Measurements from ENCODE around the gene EML4.
A peak's percentile ranks its signal among the peaks of the same experiment; 100 is the strongest.

Gene EML4

DNA sequence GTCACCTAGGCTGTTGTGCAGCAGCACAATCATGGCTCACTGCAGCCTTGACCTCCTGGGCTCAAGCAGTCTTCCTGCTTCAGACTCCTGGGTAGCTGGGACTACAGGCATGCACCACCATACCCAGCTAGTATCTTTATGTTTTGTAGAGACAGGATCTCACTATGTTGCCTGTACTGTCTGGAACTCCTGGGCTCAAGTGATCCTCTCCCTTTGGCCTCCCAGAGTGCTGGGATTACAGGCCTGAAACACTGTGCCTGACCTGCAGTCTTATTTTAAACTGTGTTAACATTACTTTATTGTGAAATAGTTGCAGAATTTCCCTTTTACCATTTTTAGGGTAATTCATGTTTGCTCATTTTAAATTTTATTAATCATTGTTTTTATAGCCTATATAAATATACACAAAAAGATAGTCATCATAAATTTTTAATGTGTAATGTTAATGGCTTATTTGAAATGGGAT, 24.6 kb downstream of the EML4 start:
- peaks cover 88% of the 10 kb centered on the region for H3K4me1 Mint-ChIP-seq (ENCODE audit: low read depth)
- peaks cover 14% of the 10 kb centered on the region for H3K36me3 Mint-ChIP-seq (ENCODE audit: low read depth)
- H3K27ac Mint-ChIP-seq = no peak overlapping the region
- H3K9me3 Mint-ChIP-seq = no peaks in the 10 kb centered on the region
- H3K4me3 Mint-ChIP-seq = no peak overlapping the region
- H3K27me3 Mint-ChIP-seq = no peaks in the 10 kb centered on the region

DNA sequence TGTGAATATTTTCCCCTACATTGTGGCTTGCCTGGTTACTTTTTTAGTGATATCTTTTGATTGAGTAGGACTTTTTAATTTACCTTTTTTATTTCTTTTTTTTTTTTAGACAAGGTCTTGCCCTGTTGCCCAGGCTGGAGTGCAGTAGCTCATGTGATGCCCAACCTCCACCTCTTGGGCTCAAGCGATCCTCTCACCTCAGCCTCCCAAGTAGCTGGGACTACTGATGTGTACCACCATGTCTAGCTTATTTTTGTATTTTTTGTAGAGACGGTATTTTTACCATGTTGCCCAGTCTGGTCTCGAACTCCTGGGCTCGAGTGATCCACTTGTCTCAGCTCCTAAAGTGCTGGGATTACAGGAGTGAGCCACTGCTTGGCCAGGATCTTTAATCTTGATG, 25.3 kb downstream of the EML4 start:
- H3K27ac Mint-ChIP-seq = no peak overlapping the region
- H3K36me3 Mint-ChIP-seq (ENCODE audit: low read depth) = peaks cover 21% of the 10 kb centered on the region
- H3K9me3 Mint-ChIP-seq = peaks cover 3% of the 10 kb centered on the region
- peaks cover 88% of the 10 kb centered on the region for H3K4me1 Mint-ChIP-seq (ENCODE audit: low read depth)
- H3K4me3 Mint-ChIP-seq = no peak overlapping the region
- H3K27me3 Mint-ChIP-seq = no peaks in the 10 kb centered on the region

DNA sequence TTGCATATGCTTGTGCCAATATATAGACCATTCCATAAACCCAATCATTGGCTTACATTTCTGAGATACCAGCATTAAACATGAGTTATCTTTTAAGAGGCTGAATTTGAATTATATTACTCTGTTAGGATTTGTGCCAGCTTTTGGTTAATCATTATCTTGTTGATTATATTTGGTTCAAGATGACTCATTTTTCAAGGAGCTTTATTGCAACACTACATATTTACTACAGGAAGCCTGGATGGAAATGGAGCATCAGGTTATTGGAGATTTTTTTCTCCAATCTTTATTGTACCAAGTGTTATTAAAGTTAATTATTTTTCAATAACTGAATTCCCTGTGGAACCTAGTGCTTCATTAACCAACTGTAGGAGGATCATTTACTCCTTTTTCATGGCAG, 26.4 kb downstream of the EML4 start:
- Mint-ChIP-seq H3K9me3 (peaks cover 5% of the 10 kb centered on the region), H3K27ac (no peak overlapping the region), H3K4me3 (no peak overlapping the region), H3K27me3 (no peaks in the 10 kb centered on the region), H3K4me1 (ENCODE audit: low read depth) (peaks cover 86% of the 10 kb centered on the region), H3K36me3 (ENCODE audit: low read depth) (peaks cover 20% of the 10 kb centered on the region)

DNA sequence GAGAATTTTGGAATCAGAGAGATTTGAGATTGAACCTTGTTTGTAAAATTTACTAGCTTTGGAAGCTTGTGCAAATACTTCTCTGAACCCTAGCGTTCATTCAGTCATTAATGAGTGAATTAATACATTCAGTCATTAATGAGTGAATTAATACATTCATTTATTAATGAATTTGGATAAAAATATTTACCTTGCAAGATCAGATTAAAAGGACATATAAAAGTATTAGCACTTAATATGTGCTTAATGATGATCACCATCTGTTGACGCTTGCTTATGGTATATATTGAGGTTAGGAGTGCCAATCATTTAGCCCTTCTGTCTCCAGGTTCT, 26.9 kb downstream of the EML4 start:
- Mint-ChIP-seq H3K4me1 (ENCODE audit: low read depth) (peaks cover 85% of the 10 kb centered on the region), H3K36me3 (ENCODE audit: low read depth) (peaks cover 20% of the 10 kb centered on the region), H3K4me3 (no peak overlapping the region), H3K27me3 (no peaks in the 10 kb centered on the region), H3K27ac (no peak overlapping the region), H3K9me3 (peaks cover 5% of the 10 kb centered on the region)

DNA sequence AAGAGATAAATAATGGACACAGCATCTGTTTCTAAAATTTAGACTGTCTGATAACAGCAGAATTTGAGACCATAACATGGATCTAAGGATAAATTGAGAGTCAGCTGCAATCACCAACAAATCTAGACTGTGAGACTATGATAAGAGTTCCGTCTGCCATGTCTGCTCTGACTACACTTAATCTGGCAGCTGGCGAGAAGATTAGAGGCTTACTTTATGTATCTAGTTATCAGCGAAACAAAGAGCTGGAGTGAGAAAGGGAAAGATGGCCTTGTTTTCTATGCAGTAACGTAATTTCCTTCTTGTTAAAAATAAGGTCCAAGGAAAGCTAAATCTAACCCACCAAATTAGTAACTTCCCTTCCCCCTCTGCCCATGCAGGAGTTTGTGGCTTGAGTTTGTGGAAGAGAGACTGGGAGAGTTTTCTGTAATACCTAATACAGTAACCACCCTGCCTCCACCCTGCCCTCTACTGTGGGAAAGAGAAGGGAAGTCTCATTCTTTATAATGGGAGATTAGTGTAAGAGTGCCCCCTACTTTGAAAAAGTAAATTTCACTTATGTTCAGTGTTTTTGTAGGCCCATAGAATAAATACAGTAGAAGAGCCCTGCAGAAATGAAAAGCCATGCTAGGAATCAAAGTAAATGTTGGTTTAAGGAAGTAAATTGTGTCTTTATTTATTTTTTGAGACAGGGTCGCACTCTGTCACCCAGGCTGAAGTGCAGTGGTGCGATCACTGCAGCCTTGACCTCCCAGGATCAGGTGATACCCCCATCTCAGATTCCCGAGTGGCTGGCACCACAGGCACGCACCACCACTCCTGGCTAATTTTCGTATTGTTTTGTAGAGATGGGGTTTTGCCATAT, 27.5 kb downstream of the EML4 start:
- no peaks in the 10 kb centered on the region for H3K27me3 Mint-ChIP-seq
- H3K9me3 Mint-ChIP-seq = peaks cover 5% of the 10 kb centered on the region
- H3K27ac Mint-ChIP-seq = no peak overlapping the region
- H3K4me3 Mint-ChIP-seq = no peak overlapping the region
- H3K4me1 Mint-ChIP-seq (ENCODE audit: low read depth) = peaks cover 82% of the 10 kb centered on the region
- peaks cover 17% of the 10 kb centered on the region for H3K36me3 Mint-ChIP-seq (ENCODE audit: low read depth)

DNA sequence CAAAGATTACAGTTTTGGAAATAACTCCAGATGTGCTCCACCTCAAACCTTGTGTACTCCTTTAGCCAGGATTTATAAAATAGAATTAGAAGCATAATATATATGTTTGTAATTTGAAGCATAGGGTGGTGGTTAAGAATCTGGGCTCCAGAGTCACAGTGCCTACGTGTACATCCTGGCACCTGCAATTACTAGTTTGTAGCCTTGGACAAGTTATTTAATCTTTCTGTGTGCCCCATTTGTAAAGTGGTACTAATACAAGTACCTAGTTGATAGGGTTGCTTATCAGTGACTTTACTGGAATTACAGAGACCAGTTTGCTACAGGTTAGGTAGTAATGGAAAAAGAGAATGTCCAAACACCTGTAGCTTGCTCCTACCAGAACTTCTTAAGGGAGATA, 28.6 kb downstream of the EML4 start:
- Mint-ChIP-seq H3K36me3 (ENCODE audit: low read depth) (peaks cover 17% of the 10 kb centered on the region), H3K27ac (peak overlapping the region; percentile 15), H3K27me3 (no peaks in the 10 kb centered on the region), H3K4me1 (ENCODE audit: low read depth) (peaks cover 73% of the 10 kb centered on the region), H3K4me3 (peak overlapping the region; percentile 7), H3K9me3 (peaks cover 5% of the 10 kb centered on the region)

DNA sequence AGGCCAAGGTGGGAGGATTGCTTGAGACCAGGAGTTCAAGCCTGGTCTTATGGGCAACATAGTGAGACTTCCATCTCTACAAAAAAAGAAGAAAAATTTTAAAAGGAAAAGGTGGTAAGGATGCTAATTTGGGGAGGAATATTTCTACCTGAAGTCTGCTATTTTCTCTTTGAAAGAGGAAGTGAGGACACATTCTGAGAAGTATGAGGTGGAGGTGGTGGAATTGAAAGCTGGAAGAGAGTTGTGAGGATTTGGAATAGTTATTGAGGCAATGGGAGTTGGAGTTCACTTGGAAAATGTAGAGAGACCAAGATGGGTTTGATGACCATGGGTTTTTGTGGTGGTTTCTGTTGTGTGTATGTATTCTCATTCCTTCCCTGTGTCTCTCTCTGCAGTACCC, 29.3 kb downstream of the EML4 start:
- Mint-ChIP-seq H3K9me3 (peaks cover 5% of the 10 kb centered on the region), H3K27me3 (no peaks in the 10 kb centered on the region), H3K36me3 (ENCODE audit: low read depth) (peaks cover 17% of the 10 kb centered on the region), H3K4me1 (ENCODE audit: low read depth) (peaks cover 70% of the 10 kb centered on the region), H3K27ac (peak overlapping the region; percentile 72), H3K4me3 (no peak overlapping the region)

DNA sequence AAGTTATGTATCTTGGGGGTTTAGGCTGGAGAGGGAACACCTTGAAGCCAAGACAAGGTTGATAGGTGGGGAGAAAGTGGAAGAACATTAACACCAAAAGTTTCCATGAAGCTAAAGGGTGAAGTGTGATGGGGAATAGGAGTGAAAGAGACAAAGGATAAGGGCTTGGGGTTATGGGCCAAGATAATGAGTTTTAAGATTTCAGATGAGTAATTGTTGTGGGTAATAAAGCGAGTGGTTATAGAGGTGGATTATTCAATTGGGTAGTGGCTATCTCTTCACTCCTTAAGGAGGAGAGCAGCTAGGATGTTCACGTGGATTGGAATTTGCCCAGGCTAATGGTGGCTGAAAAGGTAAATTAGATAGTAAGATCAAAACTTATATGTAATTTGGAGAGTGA, 29.8 kb downstream of the EML4 start:
- Mint-ChIP-seq H3K9me3 (peaks cover 5% of the 10 kb centered on the region), H3K27ac (peak overlapping the region; percentile 72), H3K4me1 (ENCODE audit: low read depth) (peaks cover 66% of the 10 kb centered on the region), H3K4me3 (no peak overlapping the region), H3K27me3 (no peaks in the 10 kb centered on the region), H3K36me3 (ENCODE audit: low read depth) (peaks cover 17% of the 10 kb centered on the region)

DNA sequence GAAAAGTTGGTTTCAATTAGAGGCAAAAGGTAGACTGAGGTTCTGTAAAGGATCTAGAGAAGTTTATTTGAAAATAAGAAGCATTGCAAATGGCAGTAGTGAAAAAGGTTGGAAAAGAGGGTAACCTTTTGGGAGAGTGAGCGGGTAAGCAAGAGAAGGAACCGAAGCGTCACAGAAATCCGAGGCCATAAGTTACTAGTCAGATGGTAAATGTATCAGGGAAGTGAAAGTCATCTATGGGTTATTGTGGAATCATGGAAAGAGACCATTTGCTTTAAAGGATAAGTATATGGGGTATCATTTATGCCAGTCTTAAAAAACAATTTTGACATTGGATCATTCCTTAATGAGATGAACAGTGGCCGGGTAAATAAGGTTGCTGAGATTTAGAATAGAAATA, 30.5 kb downstream of the EML4 start:
- Mint-ChIP-seq H3K4me1 (ENCODE audit: low read depth) (peaks cover 65% of the 10 kb centered on the region), H3K9me3 (peaks cover 5% of the 10 kb centered on the region)

DNA sequence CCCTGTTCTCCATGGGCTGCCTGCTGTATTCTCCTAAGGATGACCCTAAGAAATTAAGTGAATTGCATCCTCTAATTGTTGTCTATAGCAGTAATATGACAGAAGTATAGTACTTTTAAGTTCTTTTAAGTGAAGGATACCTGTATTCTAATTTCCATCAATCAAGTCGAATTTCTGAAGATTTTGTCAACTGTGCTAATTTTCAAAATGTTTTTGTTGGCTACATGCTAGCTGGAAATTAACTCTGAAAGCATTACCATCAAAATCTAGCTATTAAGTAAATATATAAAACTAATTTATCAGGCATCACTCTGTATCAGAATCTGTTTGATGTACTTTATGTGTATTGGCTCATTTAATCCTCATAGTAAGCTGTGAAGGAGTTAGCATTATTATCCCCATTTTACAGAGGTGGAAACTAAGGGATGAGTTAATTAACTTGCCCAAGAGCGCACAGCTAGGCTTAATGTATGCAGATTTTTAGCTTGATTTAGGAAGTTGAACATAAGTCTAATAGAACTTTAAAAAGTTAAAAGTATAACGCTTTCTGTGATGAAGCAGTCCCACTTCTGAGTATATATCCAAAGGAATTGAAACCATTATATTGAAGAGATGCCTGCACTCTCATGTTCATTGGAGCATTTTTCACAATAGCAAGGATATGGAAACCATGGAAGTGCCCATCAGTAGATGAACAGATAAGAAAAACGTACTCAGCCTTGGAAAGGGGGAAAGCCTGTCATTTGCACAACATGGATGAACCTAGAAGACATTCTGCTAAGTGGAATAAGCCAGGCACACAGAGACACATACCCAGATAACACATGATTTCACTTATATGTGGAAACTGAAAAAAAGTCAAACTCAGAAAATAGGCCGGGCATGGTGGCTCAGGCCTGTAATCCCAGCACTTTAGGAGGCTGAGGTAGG, 32.0 kb downstream of the EML4 start:
- peaks cover 17% of the 10 kb centered on the region for H3K36me3 Mint-ChIP-seq (ENCODE audit: low read depth)

More for the DNA sequence above, 30.5 kb downstream of the EML4 start:
- H3K27ac Mint-ChIP-seq = no peak overlapping the region
- no peak overlapping the region for H3K4me3 Mint-ChIP-seq
- H3K36me3 Mint-ChIP-seq (ENCODE audit: low read depth) = peaks cover 17% of the 10 kb centered on the region
- H3K27me3 Mint-ChIP-seq = no peaks in the 10 kb centered on the region

DNA sequence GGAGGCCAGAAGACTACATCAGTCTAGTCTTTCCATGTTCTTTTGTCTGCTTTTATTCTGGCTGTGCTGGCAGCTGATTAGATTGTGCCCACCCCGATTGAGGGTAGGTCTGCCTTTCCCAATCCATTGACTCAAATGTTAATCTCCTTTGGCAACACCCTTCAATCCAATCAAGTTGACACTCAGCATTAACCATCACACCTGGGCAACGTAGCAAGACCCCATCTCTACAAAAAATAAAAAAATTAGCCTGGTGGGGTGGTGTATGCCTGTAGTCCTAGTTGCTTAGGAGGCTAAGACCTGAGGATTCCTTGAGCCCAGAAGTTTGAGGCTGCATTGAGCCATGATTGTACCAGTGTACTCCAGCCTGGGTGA, 33.5 kb downstream of the EML4 start:
- Mint-ChIP-seq H3K4me3 (no peak overlapping the region), H3K27ac (no peak overlapping the region), H3K9me3 (peaks cover 5% of the 10 kb centered on the region), H3K36me3 (ENCODE audit: low read depth) (peaks cover 12% of the 10 kb centered on the region), H3K27me3 (no peaks in the 10 kb centered on the region), H3K4me1 (ENCODE audit: low read depth) (peaks cover 62% of the 10 kb centered on the region)

More for the DNA sequence above, 32.0 kb downstream of the EML4 start:
- no peaks in the 10 kb centered on the region for H3K27me3 Mint-ChIP-seq
- H3K27ac Mint-ChIP-seq = no peak overlapping the region
- no peak overlapping the region for H3K4me3 Mint-ChIP-seq
- peaks cover 5% of the 10 kb centered on the region for H3K9me3 Mint-ChIP-seq
- H3K4me1 Mint-ChIP-seq (ENCODE audit: low read depth) = peaks cover 64% of the 10 kb centered on the region

DNA sequence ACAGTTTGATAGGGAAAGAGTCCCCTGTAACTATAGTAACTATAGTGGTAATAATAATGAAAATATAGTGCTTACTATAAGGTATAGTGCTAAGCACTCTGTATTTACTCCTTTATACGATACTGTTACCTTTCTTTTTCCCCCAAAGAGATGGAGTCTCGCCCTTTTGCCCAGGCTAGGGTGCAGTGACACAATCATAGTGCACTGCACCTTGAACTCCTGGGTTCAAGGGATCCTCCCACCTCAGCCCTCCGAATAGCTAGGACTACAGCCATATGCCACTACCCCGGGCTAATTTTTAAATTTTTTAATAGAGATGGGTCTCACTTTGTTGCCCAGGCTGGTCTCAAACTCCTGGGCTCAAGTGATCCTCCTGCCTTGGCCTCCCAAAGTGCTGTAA, 34.6 kb downstream of the EML4 start:
- H3K4me3 Mint-ChIP-seq = no peak overlapping the region
- peaks cover 5% of the 10 kb centered on the region for H3K9me3 Mint-ChIP-seq
- H3K27ac Mint-ChIP-seq = no peak overlapping the region
- H3K4me1 Mint-ChIP-seq (ENCODE audit: low read depth) = peaks cover 56% of the 10 kb centered on the region
- H3K36me3 Mint-ChIP-seq (ENCODE audit: low read depth) = peaks cover 16% of the 10 kb centered on the region
- no peaks in the 10 kb centered on the region for H3K27me3 Mint-ChIP-seq

DNA sequence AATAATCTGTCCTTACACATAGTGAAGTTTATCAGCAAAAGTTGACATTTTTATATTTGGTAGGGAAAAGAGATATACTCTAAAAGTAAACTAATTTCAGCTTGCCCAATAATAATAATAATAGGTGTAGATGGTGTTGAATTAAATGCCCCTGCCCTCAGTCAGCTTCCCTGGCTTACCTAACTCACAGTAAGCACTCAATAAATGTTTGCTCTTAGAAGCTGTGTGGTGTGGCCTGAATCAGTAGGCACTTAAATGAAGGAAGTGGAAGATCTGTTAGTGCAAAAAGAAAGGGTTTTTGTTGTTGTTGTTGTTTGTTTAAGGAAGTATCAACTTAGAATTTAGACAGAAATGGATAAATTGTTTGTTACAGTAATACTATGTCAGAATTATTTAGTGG, 36.2 kb downstream of the EML4 start:
- H3K4me3 Mint-ChIP-seq = no peak overlapping the region
- H3K27ac Mint-ChIP-seq = no peak overlapping the region
- no peaks in the 10 kb centered on the region for H3K27me3 Mint-ChIP-seq
- H3K36me3 Mint-ChIP-seq (ENCODE audit: low read depth) = peaks cover 15% of the 10 kb centered on the region
- peaks cover 56% of the 10 kb centered on the region for H3K4me1 Mint-ChIP-seq (ENCODE audit: low read depth)
- H3K9me3 Mint-ChIP-seq = no peaks in the 10 kb centered on the region

DNA sequence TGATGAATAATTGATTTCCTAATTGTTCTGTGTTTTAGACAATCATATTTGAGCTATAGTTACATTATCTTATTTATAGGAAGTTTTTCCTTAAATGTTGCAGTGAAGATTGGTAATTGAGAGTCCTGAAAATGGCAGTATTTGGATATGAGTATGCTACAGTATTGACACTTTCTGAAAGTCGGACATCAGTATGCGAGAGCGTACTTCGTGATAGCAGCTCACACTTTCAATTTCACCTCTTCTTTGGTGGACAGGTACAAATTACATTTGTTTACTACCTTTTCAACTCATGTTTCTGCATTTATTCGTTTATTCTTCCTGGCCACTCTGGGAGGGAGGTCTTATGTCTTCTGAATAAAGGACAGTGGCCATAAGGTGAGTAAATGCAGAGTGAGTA, 38.7 kb downstream of the EML4 start:
- no peak overlapping the region for H3K27ac Mint-ChIP-seq
- no peaks in the 10 kb centered on the region for H3K27me3 Mint-ChIP-seq
- peaks cover 21% of the 10 kb centered on the region for H3K36me3 Mint-ChIP-seq (ENCODE audit: low read depth)
- no peaks in the 10 kb centered on the region for H3K9me3 Mint-ChIP-seq
- no peak overlapping the region for H3K4me3 Mint-ChIP-seq
- peaks cover 63% of the 10 kb centered on the region for H3K4me1 Mint-ChIP-seq (ENCODE audit: low read depth)

DNA sequence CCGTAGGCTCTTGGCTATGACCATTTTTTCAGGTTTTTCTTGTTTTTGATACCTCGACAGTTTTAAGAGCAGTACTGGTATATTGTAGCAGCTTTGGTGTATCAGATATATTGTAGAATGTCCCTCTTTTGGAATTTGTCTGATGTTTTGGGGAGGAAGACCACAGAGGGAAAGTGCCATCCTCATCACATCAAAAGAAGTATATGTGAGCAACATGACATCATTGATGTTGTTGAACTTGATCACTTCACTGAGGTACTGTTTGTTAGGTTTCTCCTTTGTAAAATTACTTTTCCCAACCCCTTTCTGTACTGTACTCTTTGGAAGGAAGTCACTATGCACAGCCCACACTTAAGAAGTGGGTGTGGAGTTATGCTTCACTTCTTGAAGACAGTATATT, 41.0 kb downstream of the EML4 start:
- Mint-ChIP-seq H3K4me3 (no peak overlapping the region), H3K27ac (no peak overlapping the region), H3K36me3 (ENCODE audit: low read depth) (peaks cover 21% of the 10 kb centered on the region), H3K4me1 (ENCODE audit: low read depth) (peaks cover 63% of the 10 kb centered on the region), H3K9me3 (no peaks in the 10 kb centered on the region), H3K27me3 (no peaks in the 10 kb centered on the region)

Data from stimulated activated naive CD8-positive, alpha-beta T cell treated with anti-CD3 and anti-CD28 coated beads, Interleukin-15, Interleukin-2, amounts not matched to agents 100 ng/mL and 50 ng/mL, for 24 hours (primary cell).